Upper lobe of left lung (tissue), 4 donors: ENCODE results near the gene NPTN.

Experiments
- POLR2A ChIP-seq, 4 donors: fragments of 450-650 bp; IDR thresholded peaks; one replicate each; pipeline ENCODE4 v1.5.1; 2016 to 2017; ENCODE audit warnings: antibody characterized with exemption in 4 of 4, mild to moderate bottlenecking in 2 of 4
- POLR2AphosphoS5 ChIP-seq, 2 donors: sonication (generic); formaldehyde crosslinking; IDR thresholded peaks; one replicate each; pipeline ENCODE4 v1.5.1; 2017; ENCODE audit warnings: antibody characterized with exemption in 2 of 2
- TF ChIP-seq, protein P1 (sequence below), 6 experiments: fragments of 450-650 bp in 4 of 6; fragments of 200-600 bp in 2 of 6; sonication (generic) in 2 of 6; IDR thresholded peaks; one replicate each; pipeline ENCODE4 v1.5.1; 2016 to 2019; ENCODE audit warnings: antibody characterized with exemption in 6 of 6

DNA sequence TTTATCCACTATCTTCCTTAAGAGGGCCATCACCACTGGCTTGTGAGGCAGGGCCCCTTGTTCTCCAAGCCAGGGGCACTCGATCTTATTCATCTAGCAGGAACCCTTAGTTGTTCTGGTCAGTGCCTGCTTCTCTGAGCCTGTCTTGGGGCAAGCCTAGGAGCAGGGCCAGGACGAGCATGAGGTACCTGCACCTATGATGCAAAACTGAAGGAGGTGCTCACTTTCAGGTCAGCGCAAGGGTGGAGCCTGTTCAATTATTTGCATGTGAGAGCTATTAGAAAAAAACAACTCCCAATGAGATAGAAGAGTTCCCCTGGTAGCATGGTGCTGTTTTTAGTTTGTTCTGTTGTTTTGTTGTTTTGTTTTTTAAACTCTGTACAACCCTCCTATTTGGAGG is 46.0 kb upstream of the NPTN start:
- TF ChIP-seq, protein P1, sequence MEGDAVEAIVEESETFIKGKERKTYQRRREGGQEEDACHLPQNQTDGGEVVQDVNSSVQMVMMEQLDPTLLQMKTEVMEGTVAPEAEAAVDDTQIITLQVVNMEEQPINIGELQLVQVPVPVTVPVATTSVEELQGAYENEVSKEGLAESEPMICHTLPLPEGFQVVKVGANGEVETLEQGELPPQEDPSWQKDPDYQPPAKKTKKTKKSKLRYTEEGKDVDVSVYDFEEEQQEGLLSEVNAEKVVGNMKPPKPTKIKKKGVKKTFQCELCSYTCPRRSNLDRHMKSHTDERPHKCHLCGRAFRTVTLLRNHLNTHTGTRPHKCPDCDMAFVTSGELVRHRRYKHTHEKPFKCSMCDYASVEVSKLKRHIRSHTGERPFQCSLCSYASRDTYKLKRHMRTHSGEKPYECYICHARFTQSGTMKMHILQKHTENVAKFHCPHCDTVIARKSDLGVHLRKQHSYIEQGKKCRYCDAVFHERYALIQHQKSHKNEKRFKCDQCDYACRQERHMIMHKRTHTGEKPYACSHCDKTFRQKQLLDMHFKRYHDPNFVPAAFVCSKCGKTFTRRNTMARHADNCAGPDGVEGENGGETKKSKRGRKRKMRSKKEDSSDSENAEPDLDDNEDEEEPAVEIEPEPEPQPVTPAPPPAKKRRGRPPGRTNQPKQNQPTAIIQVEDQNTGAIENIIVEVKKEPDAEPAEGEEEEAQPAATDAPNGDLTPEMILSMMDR (IDR thresholded peaks at IDR 0.05) = no peak
- TF ChIP-seq POLR2AphosphoS5 (IDR thresholded peaks at IDR 0.05) (no peak), POLR2A (IDR thresholded peaks at IDR 0.05) (no peak)
